MM.1S (cell line): ENCODE results near the gene DNAL4.

Experiments
- DNase-seq: peaks from one replicate; pipeline ENCODE4 v3.0.0-alpha.2; 2015
- H2AFZ ChIP-seq: fragments of 300-600 bp; sonication (generic); 2 replicates; pipeline ENCODE4 v1.6.0; 2016; ENCODE audit warnings: antibody characterized with exemption, low read length
- H3F3A ChIP-seq: fragments of 300-600 bp; sonication (generic); 2 replicates; pipeline ENCODE4 v1.6.1; 2016; ENCODE audit warnings: mild to moderate bottlenecking, antibody characterized with exemption, low read length, moderate library complexity, mixed read lengths; ENCODE audit not compliant: insufficient read depth
- H3K27ac ChIP-seq: fragments of 300-600 bp; sonication (generic); 2 replicates; pipeline ENCODE4 v1.5.1; 2016; ENCODE audit warnings: mild to moderate bottlenecking, low read length
- H3K27me3 ChIP-seq: fragments of 300-600 bp; sonication (generic); replicated peaks from 2 replicates; pipeline ENCODE4 v1.6.0; 2016; ENCODE audit warnings: low read length; ENCODE audit not compliant: insufficient read depth
- H3K36me3 ChIP-seq: fragments of 300-600 bp; sonication (generic); replicated peaks from 2 replicates; pipeline ENCODE4 v1.6.1; 2016; ENCODE audit warnings: mild to moderate bottlenecking, low read length, mixed read lengths; ENCODE audit not compliant: insufficient read depth
- H3K4me1 ChIP-seq: fragments of 300-600 bp; sonication (generic); 2 replicates; pipeline ENCODE4 v1.6.1; 2016; ENCODE audit warnings: low read length, mixed read lengths
- H3K4me2 ChIP-seq: fragments of 300-600 bp; sonication (generic); 2 replicates; pipeline ENCODE4 v1.6.0; 2016; ENCODE audit warnings: low read depth, low read length
- H3K4me3 ChIP-seq: fragments of 300-600 bp; sonication (generic); 2 replicates; pipeline ENCODE4 v1.5.1; 2016; ENCODE audit warnings: low read length, mixed read lengths
- H3K79me2 ChIP-seq: fragments of 300-600 bp; sonication (generic); 2 replicates; pipeline ENCODE4 v1.6.1; 2016; ENCODE audit warnings: mixed run types, low read length, mixed read lengths
- H3K9ac ChIP-seq: fragments of 300-600 bp; sonication (generic); 2 replicates; pipeline ENCODE4 v1.6.1; 2016; ENCODE audit warnings: low read length, mixed read lengths
- H3K9me2 ChIP-seq: fragments of 300-600 bp; sonication (generic); replicated peaks from 2 replicates; pipeline ENCODE4 v1.6.1; 2016; ENCODE audit warnings: mild to moderate bottlenecking, low read length, mixed read lengths; ENCODE audit not compliant: insufficient read depth
- H3K9me3 ChIP-seq: fragments of 300-600 bp; sonication (generic); replicated peaks from 2 replicates; pipeline ENCODE4 v1.6.1; 2016; ENCODE audit warnings: mild to moderate bottlenecking, low read length, mixed read lengths; ENCODE audit not compliant: insufficient read depth
- H4K20me1 ChIP-seq: fragments of 300-600 bp; sonication (generic); 2 replicates; pipeline ENCODE4 v1.6.1; 2016; ENCODE audit warnings: mild to moderate bottlenecking, low read length, moderate library complexity, mixed read lengths; ENCODE audit not compliant: insufficient read depth
- EZH2 ChIP-seq: fragments of 300-600 bp; sonication (generic); optimal IDR thresholded peaks from 2 replicates; pipeline ENCODE3; 2017; ENCODE audit warnings: low read depth, mild to moderate bottlenecking, antibody characterized with exemption, low read length, mixed read lengths
- EZH2phosphoT487 ChIP-seq: fragments of 300-600 bp; sonication (generic); IDR thresholded peaks from 2 replicates; pipeline ENCODE4 v1.6.1; 2018; ENCODE audit warnings: antibody characterized with exemption, low read length
- TF ChIP-seq, protein P1 (sequence below): fragments of 300-600 bp; sonication (generic); IDR thresholded peaks from 2 replicates; pipeline ENCODE4 v1.5.1; 2016; ENCODE audit warnings: antibody characterized with exemption, low read length, mixed read lengths

DNAL4 gene

DNA sequence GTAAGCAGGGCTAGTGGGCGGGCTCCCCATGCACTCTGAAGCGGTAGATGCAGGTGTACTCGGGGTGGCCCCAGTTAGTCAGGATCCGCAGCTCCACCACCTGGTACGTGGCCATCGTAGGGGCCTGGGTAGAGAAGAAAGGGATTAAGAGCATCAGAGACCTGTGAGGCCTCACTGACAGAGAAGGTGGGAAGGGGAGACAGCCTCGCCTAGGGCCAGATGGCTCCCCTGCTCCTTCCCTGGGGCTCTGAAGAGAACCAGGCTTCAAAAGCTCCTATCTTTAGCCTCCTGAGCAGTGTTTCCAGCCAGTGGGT lies 57.7 kb downstream of the DNAL4 start:
- H3K36me3 ChIP-seq, result peaks cover 14% of the 10 kb centered on the region
- no peaks in the 10 kb centered on the region for H3K9me3 ChIP-seq
- H3K27ac ChIP-seq, result no peak overlapping the region
- no peak overlapping the region for H3K4me2 ChIP-seq
- H4K20me1 ChIP-seq, result no peaks in the 10 kb centered on the region
- H3K9ac ChIP-seq, result no peak overlapping the region
- no peak overlapping the region for H2AFZ ChIP-seq
- DNase-seq, result no peak
- H3K4me1 ChIP-seq, result peaks cover 7% of the 10 kb centered on the region; the same call in 1 of the 2 replicates
- TF ChIP-seq, protein P1, sequence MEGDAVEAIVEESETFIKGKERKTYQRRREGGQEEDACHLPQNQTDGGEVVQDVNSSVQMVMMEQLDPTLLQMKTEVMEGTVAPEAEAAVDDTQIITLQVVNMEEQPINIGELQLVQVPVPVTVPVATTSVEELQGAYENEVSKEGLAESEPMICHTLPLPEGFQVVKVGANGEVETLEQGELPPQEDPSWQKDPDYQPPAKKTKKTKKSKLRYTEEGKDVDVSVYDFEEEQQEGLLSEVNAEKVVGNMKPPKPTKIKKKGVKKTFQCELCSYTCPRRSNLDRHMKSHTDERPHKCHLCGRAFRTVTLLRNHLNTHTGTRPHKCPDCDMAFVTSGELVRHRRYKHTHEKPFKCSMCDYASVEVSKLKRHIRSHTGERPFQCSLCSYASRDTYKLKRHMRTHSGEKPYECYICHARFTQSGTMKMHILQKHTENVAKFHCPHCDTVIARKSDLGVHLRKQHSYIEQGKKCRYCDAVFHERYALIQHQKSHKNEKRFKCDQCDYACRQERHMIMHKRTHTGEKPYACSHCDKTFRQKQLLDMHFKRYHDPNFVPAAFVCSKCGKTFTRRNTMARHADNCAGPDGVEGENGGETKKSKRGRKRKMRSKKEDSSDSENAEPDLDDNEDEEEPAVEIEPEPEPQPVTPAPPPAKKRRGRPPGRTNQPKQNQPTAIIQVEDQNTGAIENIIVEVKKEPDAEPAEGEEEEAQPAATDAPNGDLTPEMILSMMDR, result no peak
- no peak for TF ChIP-seq EZH2
- TF ChIP-seq EZH2phosphoT487, result no peak
- no peaks in the 10 kb centered on the region for H3K27me3 ChIP-seq
- H3F3A ChIP-seq, result peaks cover 54% of the 10 kb centered on the region
- H3K79me2 ChIP-seq, result peaks cover 37% of the 10 kb centered on the region
- no peak overlapping the region for H3K4me3 ChIP-seq
- H3K9me2 ChIP-seq, result no peaks in the 10 kb centered on the region

DNA sequence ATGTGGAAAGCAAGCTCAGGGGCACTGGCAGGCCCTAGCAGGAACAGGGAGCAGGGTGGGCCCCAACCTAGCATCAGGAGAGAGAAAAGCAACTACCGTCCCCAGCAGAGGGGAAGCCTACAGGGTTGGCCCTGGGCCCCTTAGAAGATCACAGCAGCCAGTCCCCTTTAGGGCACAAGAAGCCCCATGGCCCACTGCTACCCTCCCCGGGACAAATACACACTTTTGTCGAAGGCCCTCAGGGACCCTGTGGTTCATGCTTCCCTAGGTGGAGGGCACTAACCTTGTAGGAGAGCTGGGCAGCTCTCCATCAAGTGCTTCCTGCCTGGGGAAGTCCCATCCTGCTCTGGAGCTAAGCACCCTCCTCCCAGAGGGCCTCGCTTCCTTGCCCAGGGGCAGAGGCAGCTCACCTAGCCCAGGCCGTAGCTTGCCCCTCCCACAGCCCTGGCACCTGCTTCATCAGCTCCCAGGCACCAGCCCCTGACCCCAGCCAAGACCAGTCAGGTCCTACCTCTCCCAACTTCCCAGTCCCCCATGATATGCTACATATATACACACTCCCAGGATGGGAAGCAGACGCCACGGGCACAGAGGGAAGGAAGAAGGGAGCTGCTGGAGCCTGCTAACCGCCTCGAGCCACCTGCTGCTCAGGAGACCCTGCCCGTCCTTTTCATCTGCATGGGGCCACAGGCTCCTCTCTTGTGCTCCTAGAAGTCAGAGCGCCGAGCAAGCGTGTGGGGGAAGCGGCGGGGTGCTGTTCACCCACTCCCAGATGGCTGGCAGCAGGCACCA lies 58.3 kb downstream of the DNAL4 start:
- Histone ChIP-seq H3K79me2 (peaks cover 32% of the 10 kb centered on the region), H2AFZ (no peak overlapping the region), H3K4me2 (no peak overlapping the region), H3F3A (peaks cover 57% of the 10 kb centered on the region), H3K27me3 (no peaks in the 10 kb centered on the region), H3K9me2 (no peaks in the 10 kb centered on the region), H3K36me3 (peaks cover 12% of the 10 kb centered on the region), H3K27ac (peak overlapping the region; percentile 10; the same call in 1 of the 2 replicates), H3K9me3 (no peaks in the 10 kb centered on the region), H3K4me3 (no peak overlapping the region), H3K4me1 (peaks cover 7% of the 10 kb centered on the region; the same call in 1 of the 2 replicates), H3K9ac (no peak overlapping the region), H4K20me1 (no peaks in the 10 kb centered on the region)
- no peak for TF ChIP-seq EZH2
- TF ChIP-seq, protein P1, result no peak
- no peak for TF ChIP-seq EZH2phosphoT487
- DNase-seq, result peak; percentile 28

DNA sequence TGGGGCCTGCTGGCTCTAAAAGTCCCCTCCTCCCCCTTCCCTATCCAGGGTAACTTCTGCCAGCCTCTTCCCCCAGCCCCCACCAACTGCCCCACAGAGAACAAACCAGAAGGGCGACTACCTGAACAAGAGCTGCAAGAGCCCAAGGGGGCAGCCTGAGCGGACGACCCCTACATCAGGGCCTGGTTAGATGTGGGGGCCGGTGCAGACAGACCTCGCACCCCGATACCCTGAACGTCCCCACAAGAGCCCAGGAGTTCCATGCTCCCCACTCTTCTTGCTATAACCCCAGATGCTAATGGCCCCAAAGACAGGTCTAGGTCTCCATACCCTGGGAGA lies 58.8 kb downstream of the DNAL4 start:
- H3K27me3 ChIP-seq, result no peaks in the 10 kb centered on the region
- H3K27ac ChIP-seq, result peak overlapping the region; percentile 10; the same call in 1 of the 2 replicates
- no peaks in the 10 kb centered on the region for H4K20me1 ChIP-seq
- peaks cover 12% of the 10 kb centered on the region for H3K36me3 ChIP-seq
- no peaks in the 10 kb centered on the region for H3K9me2 ChIP-seq
- DNase-seq, result no peak
- H3K4me2 ChIP-seq, result no peak overlapping the region
- no peak overlapping the region for H2AFZ ChIP-seq
- peaks cover 61% of the 10 kb centered on the region for H3F3A ChIP-seq
- H3K9me3 ChIP-seq, result no peaks in the 10 kb centered on the region
- H3K79me2 ChIP-seq, result peaks cover 29% of the 10 kb centered on the region
- no peak overlapping the region for H3K4me3 ChIP-seq
- H3K9ac ChIP-seq, result no peak overlapping the region
- peaks cover 7% of the 10 kb centered on the region; the same call in 1 of the 2 replicates for H3K4me1 ChIP-seq
- TF ChIP-seq, protein P1, result no peak
- TF ChIP-seq EZH2 (no peak), EZH2phosphoT487 (no peak)
